Skin of body (tissue), 2 donors: ENCODE data around the gene CDH4. TPM values are rescaled to one million over a fixed set of nuclear protein-coding genes. Genes with fewer than 3 reads are reported as not detected.

Source experiments
- DNase-seq: peaks from one replicate; lab custom pipeline; 2025; lab: John Stamatoyannopoulos, UW
- total RNA-seq: library from RNA; depleted of rRNA; stranded (reverse); fragments of >200 nt; gene quantifications from one replicate; pipeline ENCODE4 v1.2.3, GENCODE V29; 2014

Gene CDH4
- total RNA-seq, 1 donor from 2014 or later = 0.10 TPM

GRCh38 chr20:61902221-61902869 lies 650.3 kb downstream of the CDH4 start:
- no peak for DNase-seq

GRCh38 chr20:61903575-61904340 lies 651.7 kb downstream of the CDH4 start:
- DNase-seq = no peak

GRCh38 chr20:61904456-61904855 lies 652.4 kb downstream of the CDH4 start:
- DNase-seq = no peak

- DNase-seq = no peak
These were observed 653.9 kb downstream of the CDH4 start for GRCh38 chr20:61905781-61906523.

GRCh38 chr20:61907081-61907891 lies 655.2 kb downstream of the CDH4 start:
- DNase-seq = no peak

- DNase-seq = no peak
These were observed 656.3 kb downstream of the CDH4 start for GRCh38 chr20:61908057-61909026.

GRCh38 chr20:61909028-61909427 lies 657.0 kb downstream of the CDH4 start:
- no peak for DNase-seq

- no peak for DNase-seq
These were observed 657.8 kb downstream of the CDH4 start for GRCh38 chr20:61909821-61910220.

GRCh38 chr20:61911824-61912223 lies 659.8 kb downstream of the CDH4 start:
- DNase-seq = no peak

GRCh38 chr20:61912665-61913422 lies 660.8 kb downstream of the CDH4 start:
- no peak for DNase-seq

- DNase-seq = no peak
These were observed 661.6 kb downstream of the CDH4 start for GRCh38 chr20:61913423-61914225.

GRCh38 chr20:61915101-61915500 lies 663.0 kb downstream of the CDH4 start:
- no peak for DNase-seq

GRCh38 chr20:61916318-61916891 lies 664.3 kb downstream of the CDH4 start:
- DNase-seq = no peak

- no peak for DNase-seq
These were observed 665.5 kb downstream of the CDH4 start for GRCh38 chr20:61917474-61918145.

GRCh38 chr20:61918548-61918947 lies 666.5 kb downstream of the CDH4 start:
- no peak for DNase-seq

- no peak for DNase-seq
These were observed 667.2 kb downstream of the CDH4 start for GRCh38 chr20:61919239-61919638.

- no peak for DNase-seq
These were observed 667.8 kb downstream of the CDH4 start for GRCh38 chr20:61919675-61920365.
